Mesothelial cell of epicardium (in vitro differentiated cells): ENCODE data around the gene EYS. TPM values are rescaled to one million over a fixed set of nuclear protein-coding genes. Genes with fewer than 3 reads are reported as not detected.
A peak's percentile ranks its signal among the peaks of the same experiment; 100 is the strongest.

Source experiments
- DNase-seq, 2 experiments: peaks; one replicate each; pipeline ENCODE4 v3.0.0; 2021; ENCODE audit warnings: low spot score in 2 of 2; ENCODE audit not compliant: unreplicated experiment in 2 of 2
- H3K27ac Mint-ChIP-seq: 2 replicates; pipeline ENCODE4 v1.8.0; 2021; ENCODE audit warnings: mixed read lengths
- H3K27me3 Mint-ChIP-seq: 2 replicates; pipeline ENCODE4 v1.8.0; 2021; ENCODE audit warnings: low read depth, mixed read lengths
- H3K36me3 Mint-ChIP-seq: 2 replicates; pipeline ENCODE4 v1.8.0; 2021; ENCODE audit warnings: mixed read lengths
- H3K4me1 Mint-ChIP-seq: 2 replicates; pipeline ENCODE4 v1.8.0; 2021; ENCODE audit warnings: mixed read lengths
- H3K4me3 Mint-ChIP-seq: 2 replicates; pipeline ENCODE4 v1.8.0; 2021; ENCODE audit warnings: mild to moderate bottlenecking, moderate library complexity, mixed read lengths
- H3K9me3 Mint-ChIP-seq: 2 replicates; pipeline ENCODE4 v1.8.0; 2021; ENCODE audit warnings: mixed read lengths
- CTCF ChIP-seq: fragments of 200-600 bp; sonication (generic); IDR thresholded peaks from one replicate; pipeline ENCODE4 v1.5.0; 2021; ENCODE audit warnings: antibody characterized with exemption; ENCODE audit not compliant: unreplicated experiment
- total RNA-seq: library from RNA; stranded (reverse); gene quantifications from 3 replicates; pipeline ENCODE4 v1.2.1, GENCODE V29; 2021

EYS gene
- total RNA-seq, 1 donor from 2014 or later, result 0.69 TPM

- TF ChIP-seq CTCF, result no peak
- no peaks in the 10 kb centered on the region for H3K9me3 Mint-ChIP-seq
- H3K36me3 Mint-ChIP-seq, result no peaks in the 10 kb centered on the region
- no peaks in the 10 kb centered on the region for H3K27me3 Mint-ChIP-seq
- no peak for DNase-seq
- H3K27ac Mint-ChIP-seq, result no peak overlapping the region
- H3K4me1 Mint-ChIP-seq, result peaks cover 2% of the 10 kb centered on the region
- H3K4me3 Mint-ChIP-seq, result no peak overlapping the region
These were observed 580.4 kb downstream of the EYS start for GRCh38 chr6:65126667-65127066.

- peaks cover 2% of the 10 kb centered on the region for H3K36me3 Mint-ChIP-seq
- DNase-seq, result no peak
- H3K9me3 Mint-ChIP-seq, result no peaks in the 10 kb centered on the region
- H3K27me3 Mint-ChIP-seq, result no peaks in the 10 kb centered on the region
- no peak for TF ChIP-seq CTCF
- no peak overlapping the region for H3K27ac Mint-ChIP-seq
- peaks cover 3% of the 10 kb centered on the region for H3K4me1 Mint-ChIP-seq
- H3K4me3 Mint-ChIP-seq, result no peak overlapping the region
These were observed 583.5 kb downstream of the EYS start for GRCh38 chr6:65123521-65123920.

GRCh38 chr6:65117817-65118409 lies 589.1 kb downstream of the EYS start:
- no peak for TF ChIP-seq CTCF
- Mint-ChIP-seq H3K4me3 (no peak overlapping the region), H3K27me3 (no peaks in the 10 kb centered on the region), H3K9me3 (peaks cover 7% of the 10 kb centered on the region), H3K4me1 (peaks cover 18% of the 10 kb centered on the region), H3K36me3 (peaks cover 2% of the 10 kb centered on the region), H3K27ac (peak overlapping the region; percentile 71)
- DNase-seq, result no peak

- Mint-ChIP-seq H3K27ac (no peak overlapping the region), H3K36me3 (peaks cover 2% of the 10 kb centered on the region), H3K9me3 (peaks cover 7% of the 10 kb centered on the region), H3K4me1 (peaks cover 24% of the 10 kb centered on the region), H3K4me3 (no peak overlapping the region), H3K27me3 (no peaks in the 10 kb centered on the region)
- no peak for DNase-seq
- TF ChIP-seq CTCF, result no peak
These were observed 590.7 kb downstream of the EYS start for GRCh38 chr6:65116326-65116725.

- H3K9me3 Mint-ChIP-seq, result peaks cover 7% of the 10 kb centered on the region
- no peaks in the 10 kb centered on the region for H3K27me3 Mint-ChIP-seq
- no peak for DNase-seq
- no peak overlapping the region for H3K4me3 Mint-ChIP-seq
- H3K27ac Mint-ChIP-seq, result no peak overlapping the region
- H3K36me3 Mint-ChIP-seq, result no peaks in the 10 kb centered on the region
- peaks cover 33% of the 10 kb centered on the region for H3K4me1 Mint-ChIP-seq
- no peak for TF ChIP-seq CTCF
These were observed 593.4 kb downstream of the EYS start for GRCh38 chr6:65113581-65113980.

- peaks cover 23% of the 10 kb centered on the region for H3K4me1 Mint-ChIP-seq
- no peak for DNase-seq
- H3K27me3 Mint-ChIP-seq, result no peaks in the 10 kb centered on the region
- no peak overlapping the region for H3K27ac Mint-ChIP-seq
- H3K9me3 Mint-ChIP-seq, result peaks cover 1% of the 10 kb centered on the region
- no peak for TF ChIP-seq CTCF
- no peaks in the 10 kb centered on the region for H3K36me3 Mint-ChIP-seq
- no peak overlapping the region for H3K4me3 Mint-ChIP-seq
These were observed 594.6 kb downstream of the EYS start for GRCh38 chr6:65112435-65112834.
